Measurements from ENCODE around the gene TMEM208.

TMEM208 gene

GRCh38 chr16:67185651-67186134 is 41.2 kb upstream of the TMEM208 start:
- TF ChIP-seq POLR2A (IDR thresholded peaks at IDR 0.05; ENCODE audit: extremely low read depth, insufficient read length) = no peak
- TF ChIP-seq MYC (IDR thresholded peaks at IDR 0.05; ENCODE audit: low read depth, low read length) = no peak
- no peak for TF ChIP-seq CTCF (IDR thresholded peaks at IDR 0.05; ENCODE audit: low read depth, low read length)
- no peak for DNase-seq (ENCODE audit: low read depth)
- H3K4me3 ChIP-seq (ENCODE audit: low read depth, low read length) = no peak overlapping the region

- TF ChIP-seq CTCF (IDR thresholded peaks at IDR 0.05; ENCODE audit: low read depth, low read length) = no peak
- no peak for DNase-seq (ENCODE audit: low read depth)
- no peak overlapping the region for H3K4me3 ChIP-seq (ENCODE audit: low read depth, low read length)
These were observed 40.4 kb upstream of the TMEM208 start for GRCh38 chr16:67186550-67186950.

- DNase-seq (ENCODE audit: low read depth) = no peak
- no peak overlapping the region for H3K4me3 ChIP-seq (ENCODE audit: low read depth, low read length)
- no peak for TF ChIP-seq POLR2A (IDR thresholded peaks at IDR 0.05; ENCODE audit: extremely low read depth, insufficient read length)
- TF ChIP-seq MYC (IDR thresholded peaks at IDR 0.05; ENCODE audit: low read depth, low read length) = no peak
- TF ChIP-seq CTCF (IDR thresholded peaks at IDR 0.05; ENCODE audit: low read depth, low read length) = no peak
- no peak for TF ChIP-seq MAX (IDR thresholded peaks at IDR 0.05; ENCODE audit: low read depth, low read length)
These were observed 39.6 kb upstream of the TMEM208 start for GRCh38 chr16:67187175-67187890.

- H3K4me3 ChIP-seq (ENCODE audit: low read depth, low read length) = no peak overlapping the region
- TF ChIP-seq MAX (IDR thresholded peaks at IDR 0.05; ENCODE audit: low read depth, low read length) (no peak), POLR2A (IDR thresholded peaks at IDR 0.05; ENCODE audit: extremely low read depth, insufficient read length) (no peak), MYC (IDR thresholded peaks at IDR 0.05; ENCODE audit: low read depth, low read length) (no peak), CTCF (IDR thresholded peaks at IDR 0.05; ENCODE audit: low read depth, low read length) (no peak)
- no peak for DNase-seq (ENCODE audit: low read depth)
These were observed 38.6 kb upstream of the TMEM208 start for GRCh38 chr16:67188323-67188722.

- no peak for TF ChIP-seq CTCF (IDR thresholded peaks at IDR 0.05; ENCODE audit: low read depth, low read length)
- no peak for DNase-seq (ENCODE audit: low read depth)
- H3K4me3 ChIP-seq (ENCODE audit: low read depth, low read length) = no peak overlapping the region
These were observed 38.1 kb upstream of the TMEM208 start for GRCh38 chr16:67188798-67189197.

GRCh38 chr16:67190041-67190440 is 36.9 kb upstream of the TMEM208 start, which contains the start of gene EXOC3L1:
EXOC3L1 (minus strand) TSS chr16:67190136; CDS start chr16:67189676, 460 bp downstream.
- TF ChIP-seq CTCF (IDR thresholded peaks at IDR 0.05; ENCODE audit: low read depth, low read length) (no peak), MAX (IDR thresholded peaks at IDR 0.05; ENCODE audit: low read depth, low read length) (no peak), POLR2A (IDR thresholded peaks at IDR 0.05; ENCODE audit: extremely low read depth, insufficient read length) (no peak), MYC (IDR thresholded peaks at IDR 0.05; ENCODE audit: low read depth, low read length) (no peak)
- no peak for DNase-seq (ENCODE audit: low read depth)
- no peak within 1 kb of the TSS for H3K4me3 ChIP-seq (ENCODE audit: low read depth, low read length)
